Activated CD4-positive, alpha-beta T cell treated with anti-CD3 and anti-CD28 coated beads, Interleukin-2, amount 50 U/mL, for 48 hours (primary cell): Measurements from ENCODE around the gene ANKRD40.
"Not testable (repeated sequence)": the region's sequence is repeated elsewhere in the genome, so short reads cannot be mapped to it uniquely, and the experiment has no call there.

ENCODE experiments used
- DNase-seq, 2 experiments: peaks; one replicate each; pipeline ENCODE4 v3.0.0-alpha.2; 2020

Gene ANKRD40

GRCh38 chr17:50685691-50686493 lies 21.8 kb downstream of the ANKRD40 start:
- DNase-seq = no peak

GRCh38 chr17:50685334-50685665 lies 22.4 kb downstream of the ANKRD40 start:
- DNase-seq = no peak

- DNase-seq = no peak
Observed at GRCh38 chr17:50684612-50685333, 22.9 kb downstream of the ANKRD40 start.

GRCh38 chr17:50684288-50684611 lies 23.5 kb downstream of the ANKRD40 start:
- no peak for DNase-seq

GRCh38 chr17:50683434-50684287 lies 24.1 kb downstream of the ANKRD40 start:
- no peak for DNase-seq

GRCh38 chr17:50682938-50683337 lies 24.8 kb downstream of the ANKRD40 start:
- DNase-seq = no peak

- no peak for DNase-seq
Observed at GRCh38 chr17:50682441-50682840, 25.3 kb downstream of the ANKRD40 start.

GRCh38 chr17:50681263-50682200 lies 26.2 kb downstream of the ANKRD40 start:
- no peak for DNase-seq

- DNase-seq = not testable (repeated sequence)
Observed at GRCh38 chr17:50680543-50681262, 27.0 kb downstream of the ANKRD40 start.

- DNase-seq = no peak
Observed at GRCh38 chr17:50680126-50680525, 27.6 kb downstream of the ANKRD40 start.

GRCh38 chr17:50679008-50679544 lies 28.6 kb downstream of the ANKRD40 start:
- no peak for DNase-seq

GRCh38 chr17:50677851-50678375 lies 29.8 kb downstream of the ANKRD40 start:
- DNase-seq = no peak

GRCh38 chr17:50676065-50676975 lies 31.4 kb downstream of the ANKRD40 start:
- no peak for DNase-seq

GRCh38 chr17:50675627-50676026 lies 32.1 kb downstream of the ANKRD40 start:
- DNase-seq = no peak

- DNase-seq = no peak
Observed at GRCh38 chr17:50675190-50675589, 32.5 kb downstream of the ANKRD40 start.

- DNase-seq = no peak
Observed at GRCh38 chr17:50672831-50673551, 34.7 kb downstream of the ANKRD40 start.

- DNase-seq = no peak
Observed at GRCh38 chr17:50672071-50672470, 35.6 kb downstream of the ANKRD40 start.

GRCh38 chr17:50668838-50669581 lies 38.7 kb downstream of the ANKRD40 start:
- no peak for DNase-seq
